ENCODE data around the gene MTURN. TPM values are rescaled to one million over a fixed set of nuclear protein-coding genes. Genes with fewer than 3 reads are reported as not detected.

Gene MTURN
- total RNA-seq, 1 donor from 2014 or later = 18.0 TPM

- Mint-ChIP-seq H3K4me1 (no peaks in the 10 kb centered on the region), H3K27ac (no peak overlapping the region), H3K9me3 (no peaks in the 10 kb centered on the region), H3K4me3 (no peak overlapping the region), H3K36me3 (peaks cover 6% of the 10 kb centered on the region), H3K27me3 (ENCODE audit: insufficient read depth, low read depth) (no peaks in the 10 kb centered on the region)
- no peak overlapping the region for H3K4me2 ChIP-seq
- no peaks in the 10 kb centered on the region for H3K36me3 ChIP-seq
- H3K9ac ChIP-seq = no peak overlapping the region
- TF ChIP-seq CTCF (IDR thresholded peaks at IDR 0.05) (no peak), EZH2 (IDR thresholded peaks at IDR 0.05) (no peak), EZH2phosphoT487 (IDR thresholded peaks at IDR 0.05) (no peak)
- no peaks in the 10 kb centered on the region for H3K9me3 ChIP-seq (ENCODE audit: low read depth)
- DNase-seq (ENCODE audit: low spot score) = no peak
- no peak overlapping the region for H3K27ac ChIP-seq
- peaks cover 15% of the 10 kb centered on the region for H4K20me1 ChIP-seq (ENCODE audit: low read depth)
- H2AFZ ChIP-seq (replicated peaks) = no peak overlapping the region
- H3K27me3 ChIP-seq = no peaks in the 10 kb centered on the region
- no peak overlapping the region for H3K4me3 ChIP-seq
- H3K4me1 ChIP-seq = peaks cover 23% of the 10 kb centered on the region
- H3F3A ChIP-seq (ENCODE audit: low read depth) = peaks cover 4% of the 10 kb centered on the region
- H3K79me2 ChIP-seq (ENCODE audit: low read depth) = peaks cover 7% of the 10 kb centered on the region
Observed at GRCh38 chr7:30148426-30148825, 13.6 kb downstream of the MTURN start.

DNA sequence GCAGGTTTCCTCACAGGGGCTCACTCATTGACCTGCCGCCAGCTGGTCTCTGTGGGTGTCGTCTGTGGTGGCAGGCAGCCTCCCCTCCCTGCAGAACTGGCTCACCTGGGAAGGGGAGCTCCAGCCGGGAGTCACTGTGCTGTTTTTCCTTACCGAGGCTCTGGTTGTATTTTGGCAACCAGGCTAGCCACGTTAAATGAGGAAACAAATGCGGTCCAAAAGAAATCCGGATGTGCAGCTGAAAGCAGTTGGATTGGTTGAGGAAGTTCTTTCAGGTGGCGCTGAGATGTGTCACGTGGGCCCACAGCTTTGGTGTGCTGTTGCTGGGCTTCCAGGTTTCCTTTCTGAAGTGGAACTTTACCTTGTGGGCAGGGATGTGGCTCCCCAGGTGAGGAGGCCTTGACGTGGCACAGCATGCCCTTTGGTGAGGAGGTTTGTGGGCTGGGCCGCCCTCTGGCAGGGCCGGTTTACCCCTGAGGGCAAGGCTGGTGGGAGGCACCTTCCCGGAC lies 14.2 kb downstream of the MTURN start:
- no peaks in the 10 kb centered on the region for H3K9me3 Mint-ChIP-seq
- no peak for DNase-seq (ENCODE audit: low spot score)
- Histone ChIP-seq H3K4me1 (peaks cover 23% of the 10 kb centered on the region), H3K9ac (no peak overlapping the region), H3K4me3 (no peak overlapping the region), H3K9me3 (ENCODE audit: low read depth) (no peaks in the 10 kb centered on the region), H3K4me2 (no peak overlapping the region), H3F3A (ENCODE audit: low read depth) (peaks cover 4% of the 10 kb centered on the region), H3K36me3 (no peaks in the 10 kb centered on the region), H3K79me2 (ENCODE audit: low read depth) (peaks cover 7% of the 10 kb centered on the region), H3K27ac (no peak overlapping the region), H2AFZ (replicated peaks) (no peak overlapping the region), H3K27me3 (no peaks in the 10 kb centered on the region), H4K20me1 (ENCODE audit: low read depth) (peaks cover 15% of the 10 kb centered on the region)
- H3K27me3 Mint-ChIP-seq (ENCODE audit: insufficient read depth, low read depth) = no peaks in the 10 kb centered on the region
- no peak overlapping the region for H3K27ac Mint-ChIP-seq
- TF ChIP-seq EZH2 (IDR thresholded peaks at IDR 0.05) = no peak
- no peak for TF ChIP-seq EZH2phosphoT487 (IDR thresholded peaks at IDR 0.05)
- TF ChIP-seq CTCF (IDR thresholded peaks at IDR 0.05) = no peak
- H3K4me3 Mint-ChIP-seq = no peak overlapping the region
- peaks cover 6% of the 10 kb centered on the region for H3K36me3 Mint-ChIP-seq
- no peaks in the 10 kb centered on the region for H3K4me1 Mint-ChIP-seq

- no peak overlapping the region for H3K9ac ChIP-seq
- H3K36me3 Mint-ChIP-seq = peaks cover 6% of the 10 kb centered on the region
- DNase-seq (ENCODE audit: low spot score) = no peak
- no peak overlapping the region for H3K4me3 Mint-ChIP-seq
- H3K4me1 Mint-ChIP-seq = no peaks in the 10 kb centered on the region
- no peak overlapping the region for H3K27ac ChIP-seq
- no peaks in the 10 kb centered on the region for H3K27me3 Mint-ChIP-seq (ENCODE audit: insufficient read depth, low read depth)
- no peaks in the 10 kb centered on the region for H3K27me3 ChIP-seq
- no peak for TF ChIP-seq CTCF (IDR thresholded peaks at IDR 0.05)
- TF ChIP-seq EZH2 (IDR thresholded peaks at IDR 0.05) = no peak
- TF ChIP-seq EZH2phosphoT487 (IDR thresholded peaks at IDR 0.05) = no peak
- H3K9me3 ChIP-seq (ENCODE audit: low read depth) = no peaks in the 10 kb centered on the region
- no peak overlapping the region for H3K27ac Mint-ChIP-seq
- H3K36me3 ChIP-seq = no peaks in the 10 kb centered on the region
- H3K4me1 ChIP-seq = peaks cover 23% of the 10 kb centered on the region
- no peak overlapping the region for H3K4me3 ChIP-seq
- no peak overlapping the region for H2AFZ ChIP-seq (replicated peaks)
- no peak overlapping the region for H3K4me2 ChIP-seq
- H3F3A ChIP-seq (ENCODE audit: low read depth) = peaks cover 4% of the 10 kb centered on the region
- H3K9me3 Mint-ChIP-seq = no peaks in the 10 kb centered on the region
- H3K79me2 ChIP-seq (ENCODE audit: low read depth) = peaks cover 7% of the 10 kb centered on the region
- H4K20me1 ChIP-seq (ENCODE audit: low read depth) = peaks cover 15% of the 10 kb centered on the region
Observed at GRCh38 chr7:30149640-30150272, 15.0 kb downstream of the MTURN start.

Data from neural progenitor cell (in vitro differentiated cells).